RKO (cell line): ENCODE data around the gene GHR.
A peak's percentile ranks its signal among the peaks of the same experiment; 100 is the strongest.

Source experiments
- DNase-seq: peaks from one replicate; pipeline ENCODE4 v3.0.0-alpha.2; 2016; ENCODE audit warnings: low spot score

GHR gene

DNA sequence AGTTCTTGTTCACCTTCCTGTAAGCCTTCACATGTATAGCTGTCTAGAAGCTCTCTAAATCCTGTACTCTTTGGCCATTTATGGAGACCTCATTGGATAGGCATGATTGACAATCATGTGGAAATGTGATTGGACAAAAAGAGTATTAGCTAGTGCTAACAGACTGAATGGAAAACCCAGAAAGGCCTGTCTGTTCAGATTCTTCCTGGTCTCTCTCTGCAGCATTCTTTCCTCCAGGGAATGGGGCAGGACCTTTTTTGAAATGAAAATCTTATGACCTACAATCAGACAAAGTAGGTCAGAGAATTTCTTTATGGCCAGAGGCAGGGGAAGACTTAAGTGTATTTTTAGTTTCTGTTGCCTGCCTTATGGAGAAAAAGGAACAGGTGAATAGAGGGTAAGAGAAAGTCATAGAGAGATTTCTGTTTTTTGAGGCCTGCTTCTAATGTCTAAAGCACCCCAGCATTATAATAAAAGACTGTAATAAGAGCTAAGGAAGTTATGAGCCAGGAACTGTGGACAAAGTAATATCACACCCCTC lies 181.0 kb downstream of the GHR start:
- no peak for DNase-seq

DNA sequence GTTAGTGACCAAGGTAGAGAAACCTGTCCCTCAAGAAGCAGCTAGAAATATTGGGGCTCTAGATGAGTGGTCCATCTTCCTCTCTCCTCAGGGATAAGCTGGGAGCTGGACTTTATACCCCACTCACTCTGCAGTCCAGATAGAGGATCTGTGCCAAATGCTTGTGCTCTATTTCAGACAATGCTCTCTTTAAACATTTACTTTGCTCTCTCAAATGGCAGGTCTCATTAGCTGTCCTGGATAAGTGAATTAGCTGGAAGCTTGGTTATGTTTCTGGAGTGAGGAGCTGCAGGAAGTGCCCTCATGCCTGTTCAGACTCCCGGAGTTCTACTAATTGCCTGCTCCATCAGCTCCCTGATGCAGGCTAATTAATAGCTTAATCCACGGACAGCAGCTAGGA lies 182.3 kb downstream of the GHR start:
- no peak for DNase-seq

GRCh38 chr5:42606464-42606869 lies 183.2 kb downstream of the GHR start:
- no peak for DNase-seq

DNA sequence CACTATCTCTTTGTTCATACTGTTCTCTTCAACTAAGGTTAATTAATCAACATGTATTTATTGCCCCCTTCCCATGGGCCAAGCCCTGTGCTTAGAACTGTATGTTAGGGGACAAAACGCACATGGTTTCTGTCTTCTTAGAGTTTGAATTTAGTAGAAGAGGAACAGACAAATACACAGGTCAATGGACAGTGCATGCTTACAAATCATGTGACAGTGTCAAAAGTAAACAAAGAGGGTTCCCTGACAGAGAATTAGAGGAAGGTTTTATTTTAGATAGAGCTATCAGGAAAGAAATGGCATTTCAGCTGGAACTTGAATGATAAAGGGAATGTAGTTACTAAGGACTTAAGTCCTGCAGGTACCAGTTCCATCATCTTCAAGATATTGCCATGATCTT lies 188.2 kb downstream of the GHR start:
- no peak for DNase-seq

DNA sequence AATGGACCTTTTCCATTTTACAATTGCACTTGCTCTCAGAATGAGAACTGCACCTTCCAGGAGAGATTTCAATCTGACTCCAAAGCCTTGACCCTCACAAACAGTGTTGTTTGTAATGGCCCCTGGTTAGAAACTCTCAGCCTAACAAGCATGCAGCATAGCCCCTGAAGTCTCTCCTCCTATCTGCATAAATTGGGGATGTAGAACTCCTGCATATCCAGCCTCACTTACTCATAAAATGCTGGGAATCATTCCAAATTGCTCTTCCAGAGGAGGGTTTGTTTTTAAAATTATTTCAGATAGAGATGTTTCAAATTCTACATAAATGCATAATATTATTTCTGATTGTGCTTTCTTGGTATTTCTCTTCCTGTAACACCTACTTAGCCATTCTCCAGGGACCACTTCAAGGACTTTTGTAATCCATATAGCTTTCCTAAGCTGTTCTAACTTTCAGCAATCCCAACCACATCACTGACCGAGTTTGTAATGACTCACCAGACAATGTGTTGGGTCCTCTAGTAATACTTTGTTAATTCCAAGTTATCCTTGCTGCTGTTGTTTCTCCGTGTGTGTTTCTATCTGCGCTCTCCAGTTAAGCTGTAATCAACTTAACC lies 189.6 kb downstream of the GHR start:
- no peak for DNase-seq

DNA sequence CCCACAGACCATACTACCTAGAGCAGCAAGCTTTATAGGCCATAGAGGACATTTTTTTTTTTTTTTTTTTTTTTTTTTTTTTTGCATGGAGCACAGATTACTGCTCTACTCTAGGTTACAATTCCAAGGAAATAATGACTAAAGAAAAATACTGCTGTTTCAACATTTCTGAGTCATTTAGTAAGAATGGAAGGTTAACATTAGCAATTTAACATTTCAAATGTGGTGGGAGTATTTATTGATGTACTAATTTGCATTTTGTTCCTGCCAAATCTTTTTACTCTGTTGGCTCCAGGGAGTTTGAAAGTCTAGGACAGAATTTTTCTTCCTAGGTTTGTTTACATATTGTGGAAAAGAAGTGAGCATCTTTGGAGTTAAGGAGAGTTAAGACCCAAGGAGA lies 191.3 kb downstream of the GHR start:
- no peak for DNase-seq

DNA sequence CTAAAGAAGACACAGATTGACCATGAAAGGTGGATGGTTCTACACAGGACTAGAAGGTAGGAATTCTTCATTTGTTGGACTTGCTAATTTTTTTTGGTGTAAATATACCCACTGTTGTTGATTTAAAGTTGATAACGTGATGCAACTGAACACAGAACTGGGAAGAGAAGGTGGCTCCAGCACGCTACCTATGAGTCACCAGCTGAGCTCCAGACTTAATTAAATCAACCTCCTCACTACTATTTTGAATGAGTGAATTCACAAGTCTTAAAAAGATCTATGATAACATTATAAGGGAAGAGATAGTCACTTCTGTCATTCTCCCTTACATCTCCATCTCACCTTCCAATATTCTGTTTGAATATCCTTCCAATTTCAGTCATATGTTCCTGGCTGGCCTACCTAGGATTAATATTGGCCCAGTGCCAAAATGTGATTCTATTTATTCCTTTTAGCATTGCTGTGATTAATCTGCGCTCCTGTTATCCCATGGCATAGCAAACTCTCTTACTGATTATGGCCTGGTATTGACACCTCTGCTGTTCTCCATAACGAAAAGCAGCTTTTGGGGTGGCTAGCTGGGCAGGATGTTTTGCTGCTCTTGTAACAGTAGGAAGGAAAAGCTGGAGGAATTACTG lies 197.5 kb downstream of the GHR start:
- no peak for DNase-seq

DNA sequence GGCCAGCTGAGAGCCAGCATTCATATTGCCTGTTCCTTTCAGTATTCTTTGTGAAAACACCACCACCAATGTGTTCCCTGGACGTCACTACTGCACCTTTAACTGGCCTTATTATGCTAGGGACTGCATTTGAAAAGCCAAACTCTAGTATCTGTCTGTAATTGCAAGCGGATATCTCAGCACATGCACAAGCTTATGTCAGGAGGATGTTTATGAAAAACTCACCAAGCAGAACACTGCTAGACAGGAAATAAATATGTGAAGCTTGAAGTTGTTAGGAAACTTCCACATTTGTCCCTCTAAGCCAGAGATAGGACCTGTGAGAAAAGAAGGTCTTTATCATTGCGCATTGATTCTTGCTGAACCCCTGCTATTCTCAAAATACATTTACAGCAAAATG lies 198.0 kb downstream of the GHR start:
- no peak for DNase-seq

GRCh38 chr5:42621662-42622061 lies 198.4 kb downstream of the GHR start:
- no peak for DNase-seq

DNA sequence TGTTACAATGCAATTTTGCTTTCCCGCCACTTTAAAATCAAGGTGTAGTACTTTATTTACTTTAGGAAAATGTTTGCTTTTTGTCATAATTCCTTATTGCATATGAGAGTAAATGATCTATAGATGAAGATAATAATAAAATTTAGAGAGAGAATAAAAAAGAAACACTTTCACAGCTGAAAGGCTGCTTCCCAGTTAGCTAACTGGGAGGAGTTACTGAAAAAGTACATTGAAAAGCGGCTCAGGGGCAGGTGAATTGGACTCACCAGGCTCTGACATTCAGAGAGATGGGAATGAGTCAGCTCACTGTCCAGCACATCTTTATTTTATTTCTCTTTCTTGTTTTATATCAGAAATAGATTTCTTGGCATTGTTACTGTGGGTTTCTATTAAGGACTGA lies 201.7 kb downstream of the GHR start:
- no peak for DNase-seq

DNA sequence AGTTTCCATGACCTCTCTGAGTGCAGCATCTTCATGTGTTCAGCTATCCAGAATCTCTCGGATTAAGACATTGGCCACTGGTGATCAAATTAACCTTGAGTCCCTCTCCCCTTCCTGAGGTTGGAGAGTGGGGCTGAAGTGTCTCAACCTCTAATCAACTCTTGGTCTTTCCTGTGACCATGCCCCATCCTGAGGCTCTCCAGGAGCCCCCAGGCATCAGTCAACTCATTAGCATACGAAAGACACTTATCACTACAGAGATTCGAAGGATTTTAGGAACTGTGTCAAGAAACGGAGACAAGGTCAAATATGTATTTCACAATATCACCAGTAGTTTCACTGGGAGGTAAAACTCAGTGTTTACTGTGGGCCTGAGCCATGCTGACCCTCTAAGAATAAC lies 203.2 kb downstream of the GHR start:
- DNase-seq = no peak

GRCh38 chr5:42628821-42629220 lies 205.6 kb downstream of the GHR start:
- no peak for DNase-seq

GRCh38 chr5:42629284-42629683 lies 206.0 kb downstream of the GHR start:
- no peak for DNase-seq

DNA sequence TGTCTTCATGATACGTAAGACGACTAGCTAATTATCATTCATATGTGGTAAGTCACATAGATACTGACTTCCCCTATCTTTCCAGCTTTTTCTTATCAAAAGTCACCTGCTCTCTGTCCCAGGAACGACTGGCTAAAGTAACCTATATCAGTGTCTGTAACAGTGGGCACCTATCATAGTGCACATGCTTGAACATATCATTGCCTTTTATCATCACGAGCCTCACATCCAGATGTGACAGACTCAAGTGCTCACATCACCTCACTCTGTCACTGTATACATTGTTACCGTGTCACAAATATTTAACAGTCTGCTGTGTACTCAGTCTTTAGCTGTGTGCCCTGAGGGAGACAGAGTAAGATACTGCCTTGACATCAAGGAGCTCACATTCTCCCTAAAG lies 208.0 kb downstream of the GHR start:
- DNase-seq = no peak

- DNase-seq = no peak
These were observed 209.2 kb downstream of the GHR start for GRCh38 chr5:42632354-42632900.

- no peak for DNase-seq
These were observed 211.3 kb downstream of the GHR start for GRCh38 chr5:42634575-42634974.

GRCh38 chr5:42636425-42636824 lies 213.2 kb downstream of the GHR start:
- peak; percentile 24 for DNase-seq

DNA sequence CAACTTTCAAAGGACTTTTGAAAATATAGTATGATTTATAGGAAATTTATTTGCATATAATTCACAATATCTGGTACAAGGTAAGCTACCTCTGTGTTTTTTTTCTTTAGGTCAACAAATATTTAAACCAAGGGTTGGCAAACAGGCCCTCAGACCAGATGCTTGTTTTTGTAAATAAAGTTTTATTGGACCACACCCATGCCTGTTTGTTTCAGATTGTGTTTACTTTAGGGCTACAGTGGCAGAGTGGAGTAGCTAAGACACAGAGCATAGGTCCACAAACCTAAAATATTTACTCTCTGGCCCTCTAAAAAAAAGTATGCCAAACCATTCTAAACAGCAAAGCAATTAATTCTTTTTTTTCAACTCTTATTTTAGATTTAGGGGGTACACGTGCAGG lies 213.7 kb downstream of the GHR start:
- DNase-seq = no peak

DNA sequence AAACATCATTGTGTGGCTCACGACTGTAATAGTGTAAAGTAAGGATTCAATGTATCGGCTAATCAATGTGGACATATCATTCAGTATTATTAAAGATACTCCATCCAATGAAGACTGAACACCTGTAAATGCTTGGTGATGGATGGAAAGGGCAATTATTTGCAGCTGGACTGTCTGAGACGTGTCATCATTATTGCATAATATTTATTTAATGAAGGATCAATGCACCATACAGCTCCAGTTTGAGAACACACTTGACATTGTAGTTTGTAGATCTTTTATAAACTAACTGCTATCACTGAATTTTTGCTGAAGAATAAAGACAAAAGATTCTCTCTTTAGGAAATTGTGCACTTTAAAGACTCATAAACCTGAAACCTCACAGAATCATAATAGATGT lies 215.7 kb downstream of the GHR start:
- DNase-seq = no peak

GRCh38 chr5:42640835-42641234 lies 217.6 kb downstream of the GHR start:
- no peak for DNase-seq

DNA sequence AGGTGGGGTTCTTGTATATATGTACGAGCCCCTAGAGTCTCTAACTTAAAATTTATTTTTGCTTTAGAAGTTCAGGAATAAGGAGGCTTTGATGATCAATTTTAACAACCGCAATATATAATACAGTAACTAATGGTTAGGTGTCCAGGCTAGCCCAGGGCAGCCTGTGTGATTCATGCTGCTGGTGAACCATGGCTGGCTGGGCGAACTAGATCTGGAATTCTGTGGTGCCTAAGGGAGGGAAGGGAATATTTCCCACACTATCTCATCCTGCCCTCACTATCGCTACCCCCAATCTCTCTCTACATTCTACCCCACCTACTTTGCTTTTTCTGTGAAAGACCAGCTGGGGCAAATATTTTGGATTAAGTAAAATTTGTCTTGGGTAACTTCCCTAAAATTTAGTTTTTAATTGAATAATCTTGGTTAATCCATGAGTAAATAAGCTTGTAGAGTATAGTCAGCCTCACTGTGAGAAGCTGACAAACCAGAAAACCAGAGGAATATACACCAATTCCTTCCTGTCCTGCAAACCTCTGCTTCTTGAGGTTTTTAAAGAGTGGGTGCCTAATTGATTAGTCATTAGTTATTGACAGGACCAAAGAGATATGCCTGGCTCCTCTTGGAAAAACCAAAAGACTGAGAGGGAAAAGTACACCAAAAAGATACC lies 218.2 kb downstream of the GHR start:
- DNase-seq = no peak

DNA sequence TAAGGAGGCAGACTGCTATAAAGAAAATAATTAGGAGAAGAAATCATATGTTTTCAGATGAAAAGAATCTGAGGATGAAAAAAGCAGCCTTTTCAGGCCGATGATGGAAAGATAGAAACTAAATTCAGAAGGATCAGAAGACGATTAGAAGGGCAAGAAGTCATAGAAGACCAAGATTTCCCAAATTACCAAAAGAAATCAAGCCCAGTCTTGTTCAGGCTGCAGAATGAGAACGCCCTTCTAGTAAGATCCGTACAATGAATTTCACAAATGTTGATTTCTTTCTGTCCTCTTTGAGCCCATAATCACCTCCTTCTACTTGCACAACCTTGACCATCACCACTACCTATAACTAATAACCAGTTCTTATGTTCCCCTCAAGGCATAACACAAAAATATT lies 218.8 kb downstream of the GHR start:
- no peak for DNase-seq

DNA sequence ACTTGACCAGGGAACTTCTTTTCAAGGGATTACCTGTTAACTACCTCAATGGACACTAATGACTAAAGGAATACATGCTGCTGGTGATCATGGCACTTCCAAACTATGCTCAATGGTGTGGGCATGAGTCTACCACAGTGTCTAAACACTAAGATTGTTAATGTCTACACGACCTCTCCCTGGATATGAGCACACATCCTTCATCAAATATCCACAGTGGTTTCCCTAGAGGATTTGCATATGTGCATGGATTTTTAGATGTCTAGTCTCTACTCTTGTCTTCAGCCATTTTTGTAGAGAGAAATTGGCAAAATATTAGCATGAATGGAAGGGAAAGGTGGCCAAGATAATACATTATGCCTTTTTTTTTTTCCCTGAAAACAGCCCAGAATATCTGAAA lies 220.1 kb downstream of the GHR start:
- no peak for DNase-seq
